Measurements from ENCODE around the gene EXOC6. TPM values are rescaled to one million over a fixed set of nuclear protein-coding genes. Genes with fewer than 3 reads are reported as not detected.

EXOC6 gene
- total and polyA plus RNA-seq, 2 of the 13 experiments (the other 11 are each of a cell fraction or from before 2014, with no cell fraction given) = 22.2 to 29.2 TPM

DNA sequence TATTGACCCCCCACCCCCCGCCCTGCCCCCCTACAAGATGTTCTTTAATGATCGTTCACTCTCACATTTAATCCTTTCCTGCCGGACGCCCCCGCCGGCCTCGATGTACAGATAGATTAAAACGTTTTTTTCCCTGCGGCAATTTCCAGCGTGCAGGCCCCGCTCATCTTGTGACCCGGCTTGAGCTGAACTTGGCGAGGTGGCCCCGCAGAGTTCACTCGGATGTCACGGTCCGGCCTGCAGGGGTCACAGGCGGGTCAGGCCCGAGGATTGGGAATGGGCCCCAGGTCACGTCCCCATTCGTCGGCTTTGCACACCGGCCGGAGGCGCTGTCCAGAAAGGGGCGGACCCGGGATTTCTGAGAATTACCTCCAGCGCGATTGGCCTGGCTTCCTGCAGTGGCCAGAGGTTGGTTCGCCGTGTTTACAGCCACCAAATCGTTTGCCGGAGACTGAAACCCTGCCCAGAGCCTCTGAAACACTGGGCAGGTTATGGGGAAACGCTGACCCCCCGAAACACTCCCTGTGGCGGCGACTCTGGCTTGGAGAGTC, 223.4 kb downstream of the EXOC6 start (continued):
- TF ChIP-seq, protein P1, sequence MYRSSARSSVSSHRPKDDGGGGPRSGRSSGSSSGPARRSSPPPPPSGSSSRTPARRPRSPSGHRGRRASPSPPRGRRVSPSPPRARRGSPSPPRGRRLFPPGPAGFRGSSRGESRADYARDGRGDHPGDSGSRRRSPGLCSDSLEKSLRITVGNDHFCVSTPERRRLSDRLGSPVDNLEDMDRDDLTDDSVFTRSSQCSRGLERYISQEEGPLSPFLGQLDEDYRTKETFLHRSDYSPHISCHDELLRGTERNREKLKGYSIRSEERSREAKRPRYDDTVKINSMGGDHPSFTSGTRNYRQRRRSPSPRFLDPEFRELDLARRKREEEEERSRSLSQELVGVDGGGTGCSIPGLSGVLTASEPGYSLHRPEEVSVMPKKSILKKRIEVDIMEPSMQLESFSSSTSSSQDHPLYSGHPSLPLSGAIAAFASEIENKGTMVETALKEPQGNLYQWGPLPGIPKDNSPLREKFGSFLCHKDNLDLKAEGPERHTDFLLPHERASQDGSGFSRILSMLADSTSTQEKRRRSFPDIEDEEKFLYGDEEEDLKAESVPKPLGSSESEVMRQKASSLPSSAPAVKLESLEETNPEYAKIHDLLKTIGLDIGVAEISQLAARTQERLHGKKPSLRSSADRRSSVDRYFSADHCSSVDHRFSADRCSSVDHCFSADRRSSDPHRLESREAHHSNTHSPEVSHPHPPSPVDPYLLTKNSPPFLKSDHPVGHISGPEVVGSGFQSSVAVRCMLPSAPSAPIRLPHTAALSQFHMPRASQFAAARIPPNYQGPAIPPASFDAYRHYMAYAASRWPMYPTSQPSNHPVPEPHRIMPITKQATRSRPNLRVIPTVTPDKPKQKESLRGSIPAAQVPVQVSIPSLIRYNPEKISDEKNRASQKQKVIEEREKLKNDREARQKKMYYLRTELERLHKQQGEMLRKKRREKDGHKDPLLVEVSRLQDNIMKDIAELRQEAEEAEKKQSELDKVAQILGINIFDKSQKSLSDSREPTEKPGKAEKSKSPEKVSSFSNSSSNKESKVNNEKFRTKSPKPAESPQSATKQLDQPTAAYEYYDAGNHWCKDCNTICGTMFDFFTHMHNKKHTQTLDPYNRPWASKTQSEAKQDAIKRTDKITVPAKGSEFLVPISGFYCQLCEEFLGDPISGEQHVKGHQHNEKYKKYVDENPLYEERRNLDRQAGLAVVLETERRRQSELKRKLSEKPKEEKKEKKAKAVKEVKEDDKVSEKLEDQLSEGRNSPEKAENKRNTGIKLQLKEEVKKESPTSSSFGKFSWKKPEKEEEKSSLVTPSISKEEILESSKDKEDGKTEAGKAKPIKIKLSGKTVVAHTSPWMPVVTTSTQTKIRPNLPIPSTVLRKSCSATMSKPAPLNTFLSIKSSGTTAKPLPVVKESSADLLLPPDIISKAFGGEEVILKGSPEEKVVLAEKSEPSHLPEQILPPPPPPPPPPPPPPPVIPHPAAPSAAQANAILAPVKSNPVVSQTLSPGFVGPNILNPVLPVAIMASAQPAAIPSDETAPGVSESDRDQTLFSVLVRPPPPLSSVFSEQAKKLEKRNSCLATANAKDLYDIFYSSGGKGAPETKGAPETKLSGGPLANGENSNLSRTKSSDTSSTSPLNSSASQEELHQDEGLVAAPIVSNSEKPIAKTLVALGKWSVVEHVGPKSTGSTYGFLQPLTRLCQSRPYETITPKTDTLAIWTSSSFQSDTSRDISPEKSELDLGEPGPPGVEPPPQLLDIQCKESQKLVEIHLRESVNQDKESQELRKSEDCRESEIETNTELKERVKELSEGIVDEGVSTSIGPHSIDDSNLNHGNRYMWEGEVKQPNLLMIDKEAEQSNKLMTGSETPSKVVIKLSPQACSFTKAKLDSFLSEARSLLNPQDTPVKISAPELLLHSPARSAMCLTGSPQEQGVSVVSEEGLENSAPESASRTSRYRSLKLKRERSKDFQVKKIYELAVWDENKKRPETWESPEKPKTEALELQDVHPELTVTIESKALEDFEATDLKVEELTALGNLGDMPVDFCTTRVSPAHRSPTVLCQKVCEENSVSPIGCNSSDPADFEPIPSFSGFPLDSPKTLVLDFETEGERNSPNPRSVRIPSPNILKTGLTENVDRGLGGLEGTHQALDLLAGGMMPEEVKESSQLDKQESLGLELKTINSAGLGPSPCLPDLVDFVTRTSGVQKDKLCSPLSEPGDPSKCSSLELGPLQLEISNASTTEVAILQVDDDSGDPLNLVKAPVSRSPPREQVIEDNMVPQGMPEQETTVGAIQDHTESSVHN (CRISPR knock-in tag; IDR thresholded peaks at IDR 0.05) = no peak
- TF ChIP-seq ZNF414 (CRISPR knock-in tag; IDR thresholded peaks at IDR 0.05) (no peak), RFX3 (CRISPR knock-in tag; IDR thresholded peaks at IDR 0.05) (no peak), AKAP8 (CRISPR knock-in tag; IDR thresholded peaks at IDR 0.05) (no peak), NBN (conservative IDR thresholded peaks at IDR 0.05) (no peak), KLF9 (CRISPR knock-in tag; IDR thresholded peaks at IDR 0.05; ENCODE audit: low read depth) (no peak), ZNF343 (CRISPR knock-in tag; IDR thresholded peaks at IDR 0.05) (no peak), HNRNPL (IDR thresholded peaks at IDR 0.05; ENCODE audit: low read depth, low read length) (no peak), ZNF282 (IDR thresholded peaks at IDR 0.05; ENCODE audit: partially characterized antibody) (no peak), POLR2G (IDR thresholded peaks at IDR 0.05; ENCODE audit: low read depth, low read length) (no peak)
- TF ChIP-seq, protein P2, sequence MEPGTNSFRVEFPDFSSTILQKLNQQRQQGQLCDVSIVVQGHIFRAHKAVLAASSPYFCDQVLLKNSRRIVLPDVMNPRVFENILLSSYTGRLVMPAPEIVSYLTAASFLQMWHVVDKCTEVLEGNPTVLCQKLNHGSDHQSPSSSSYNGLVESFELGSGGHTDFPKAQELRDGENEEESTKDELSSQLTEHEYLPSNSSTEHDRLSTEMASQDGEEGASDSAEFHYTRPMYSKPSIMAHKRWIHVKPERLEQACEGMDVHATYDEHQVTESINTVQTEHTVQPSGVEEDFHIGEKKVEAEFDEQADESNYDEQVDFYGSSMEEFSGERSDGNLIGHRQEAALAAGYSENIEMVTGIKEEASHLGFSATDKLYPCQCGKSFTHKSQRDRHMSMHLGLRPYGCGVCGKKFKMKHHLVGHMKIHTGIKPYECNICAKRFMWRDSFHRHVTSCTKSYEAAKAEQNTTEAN (CRISPR knock-in tag; conservative IDR thresholded peaks at IDR 0.05) = no peak
- TF ChIP-seq, protein P3, sequence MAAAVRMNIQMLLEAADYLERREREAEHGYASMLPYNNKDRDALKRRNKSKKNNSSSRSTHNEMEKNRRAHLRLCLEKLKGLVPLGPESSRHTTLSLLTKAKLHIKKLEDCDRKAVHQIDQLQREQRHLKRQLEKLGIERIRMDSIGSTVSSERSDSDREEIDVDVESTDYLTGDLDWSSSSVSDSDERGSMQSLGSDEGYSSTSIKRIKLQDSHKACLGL (CRISPR knock-in tag; IDR thresholded peaks at IDR 0.05) = no peak
- TF ChIP-seq, protein P4, sequence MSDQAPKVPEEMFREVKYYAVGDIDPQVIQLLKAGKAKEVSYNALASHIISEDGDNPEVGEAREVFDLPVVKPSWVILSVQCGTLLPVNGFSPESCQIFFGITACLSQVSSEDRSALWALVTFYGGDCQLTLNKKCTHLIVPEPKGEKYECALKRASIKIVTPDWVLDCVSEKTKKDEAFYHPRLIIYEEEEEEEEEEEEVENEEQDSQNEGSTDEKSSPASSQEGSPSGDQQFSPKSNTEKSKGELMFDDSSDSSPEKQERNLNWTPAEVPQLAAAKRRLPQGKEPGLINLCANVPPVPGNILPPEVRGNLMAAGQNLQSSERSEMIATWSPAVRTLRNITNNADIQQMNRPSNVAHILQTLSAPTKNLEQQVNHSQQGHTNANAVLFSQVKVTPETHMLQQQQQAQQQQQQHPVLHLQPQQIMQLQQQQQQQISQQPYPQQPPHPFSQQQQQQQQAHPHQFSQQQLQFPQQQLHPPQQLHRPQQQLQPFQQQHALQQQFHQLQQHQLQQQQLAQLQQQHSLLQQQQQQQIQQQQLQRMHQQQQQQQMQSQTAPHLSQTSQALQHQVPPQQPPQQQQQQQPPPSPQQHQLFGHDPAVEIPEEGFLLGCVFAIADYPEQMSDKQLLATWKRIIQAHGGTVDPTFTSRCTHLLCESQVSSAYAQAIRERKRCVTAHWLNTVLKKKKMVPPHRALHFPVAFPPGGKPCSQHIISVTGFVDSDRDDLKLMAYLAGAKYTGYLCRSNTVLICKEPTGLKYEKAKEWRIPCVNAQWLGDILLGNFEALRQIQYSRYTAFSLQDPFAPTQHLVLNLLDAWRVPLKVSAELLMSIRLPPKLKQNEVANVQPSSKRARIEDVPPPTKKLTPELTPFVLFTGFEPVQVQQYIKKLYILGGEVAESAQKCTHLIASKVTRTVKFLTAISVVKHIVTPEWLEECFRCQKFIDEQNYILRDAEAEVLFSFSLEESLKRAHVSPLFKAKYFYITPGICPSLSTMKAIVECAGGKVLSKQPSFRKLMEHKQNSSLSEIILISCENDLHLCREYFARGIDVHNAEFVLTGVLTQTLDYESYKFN (CRISPR knock-in tag; conservative IDR thresholded peaks at IDR 0.05) = peak; percentile 67
- TF ChIP-seq, protein P5, sequence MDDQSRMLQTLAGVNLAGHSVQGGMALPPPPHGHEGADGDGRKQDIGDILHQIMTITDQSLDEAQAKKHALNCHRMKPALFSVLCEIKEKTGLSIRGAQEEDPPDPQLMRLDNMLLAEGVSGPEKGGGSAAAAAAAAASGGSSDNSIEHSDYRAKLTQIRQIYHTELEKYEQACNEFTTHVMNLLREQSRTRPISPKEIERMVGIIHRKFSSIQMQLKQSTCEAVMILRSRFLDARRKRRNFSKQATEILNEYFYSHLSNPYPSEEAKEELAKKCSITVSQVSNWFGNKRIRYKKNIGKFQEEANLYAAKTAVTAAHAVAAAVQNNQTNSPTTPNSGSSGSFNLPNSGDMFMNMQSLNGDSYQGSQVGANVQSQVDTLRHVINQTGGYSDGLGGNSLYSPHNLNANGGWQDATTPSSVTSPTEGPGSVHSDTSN (CRISPR knock-in tag; IDR thresholded peaks at IDR 0.05; ENCODE audit: borderline replicate concordance) = no peak
